NCI-H1092 (cell line): ENCODE data around the gene MYCL.
"Not testable (repeated sequence)": the region's sequence is repeated elsewhere in the genome, so short reads cannot be mapped to it uniquely, and the experiment has no call there.

ENCODE experiments used
- DNase-seq: peaks from one replicate; lab custom pipeline; 2025; lab: John Stamatoyannopoulos, UW

The MYCL gene

DNA sequence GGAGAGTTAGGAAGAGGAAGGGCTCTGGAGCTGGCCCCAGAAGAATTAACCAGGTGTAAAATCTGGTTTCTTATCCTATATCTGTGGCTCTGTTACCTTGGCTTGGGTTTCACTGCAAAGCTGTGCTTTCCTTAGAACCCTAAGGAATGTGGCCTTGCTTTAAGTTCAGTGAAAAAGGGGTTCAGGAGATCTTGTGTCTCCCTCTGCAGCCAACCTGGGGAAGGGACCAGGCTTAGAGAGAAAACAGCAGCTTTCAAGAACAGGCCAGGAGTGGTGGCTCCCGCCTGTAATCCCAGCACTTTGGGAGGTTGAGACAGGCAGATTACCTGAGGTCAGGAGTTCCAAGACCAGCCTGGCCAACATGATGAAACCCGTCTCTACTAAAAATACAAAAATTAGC, 16.1 kb upstream of the MYCL start:
- no peak for DNase-seq

- no peak for DNase-seq
Measured at GRCh38 chr1:39915499-39916129, 13.9 kb upstream of the MYCL start.

DNA sequence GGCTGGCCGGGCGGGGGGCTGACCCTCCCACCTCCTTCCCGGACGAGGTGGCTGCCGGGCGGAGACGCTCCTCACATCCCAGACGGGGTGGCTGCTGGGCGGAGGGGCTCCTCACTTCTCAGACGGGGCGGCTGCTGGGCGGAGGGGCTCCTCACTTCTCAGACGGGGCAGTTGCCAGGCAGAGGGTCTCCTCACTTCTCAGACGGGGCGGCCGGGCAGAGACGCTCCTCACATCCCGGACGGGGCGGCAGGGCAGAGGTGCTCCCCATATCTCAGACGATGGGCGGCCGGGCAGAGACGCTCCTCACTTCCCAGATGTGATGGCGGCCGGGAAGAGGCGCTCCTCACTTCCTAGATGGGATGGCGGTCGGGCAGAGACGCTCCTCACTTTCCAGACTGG, 11.4 kb upstream of the MYCL start:
- not testable (repeated sequence) for DNase-seq

- no peak for DNase-seq
Measured at GRCh38 chr1:39910263-39910662, 8.5 kb upstream of the MYCL start.

GRCh38 chr1:39908534-39908933, 6.8 kb upstream of the MYCL start:
- DNase-seq, result no peak

GRCh38 chr1:39907528-39908453, 6.1 kb upstream of the MYCL start:
- DNase-seq, result no peak

DNA sequence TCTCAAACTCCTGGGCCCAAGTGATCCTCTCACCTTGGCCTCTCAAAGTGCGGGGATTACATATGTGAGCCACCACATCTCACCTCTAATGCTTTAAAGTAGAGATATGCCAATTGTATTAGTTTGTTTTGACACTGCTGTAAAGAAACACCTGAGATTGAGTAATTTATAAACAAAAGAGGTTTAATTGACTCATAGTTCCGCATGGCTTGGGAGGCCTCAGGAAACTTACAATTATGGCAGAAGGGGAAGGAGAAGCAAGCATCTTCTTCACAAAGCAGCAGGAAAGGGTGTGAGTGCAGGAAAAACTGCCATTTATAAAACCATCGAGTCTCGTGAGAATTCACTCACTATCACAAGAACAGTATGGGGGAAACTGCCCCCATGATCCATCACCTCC, 3.5 kb upstream of the MYCL start:
- no peak for DNase-seq

DNA sequence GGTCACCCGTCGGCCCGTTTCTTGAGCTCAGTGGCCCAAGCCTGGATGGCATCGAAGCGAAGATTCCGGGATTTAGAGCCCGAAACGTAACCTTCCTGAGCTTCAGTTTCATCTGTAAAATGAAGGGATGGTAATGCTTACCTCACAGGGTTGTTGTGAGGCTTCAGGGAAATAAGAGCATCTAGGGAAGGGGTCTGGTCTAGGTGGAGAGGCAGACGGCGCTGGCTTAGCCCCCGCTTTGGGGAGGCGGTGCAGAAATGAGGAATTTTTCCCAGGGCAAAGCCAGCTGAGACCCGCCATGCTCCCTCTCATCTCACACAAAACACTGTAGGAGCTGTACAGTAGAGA, 717 bp upstream of the MYCL start:
- no peak for DNase-seq

DNA sequence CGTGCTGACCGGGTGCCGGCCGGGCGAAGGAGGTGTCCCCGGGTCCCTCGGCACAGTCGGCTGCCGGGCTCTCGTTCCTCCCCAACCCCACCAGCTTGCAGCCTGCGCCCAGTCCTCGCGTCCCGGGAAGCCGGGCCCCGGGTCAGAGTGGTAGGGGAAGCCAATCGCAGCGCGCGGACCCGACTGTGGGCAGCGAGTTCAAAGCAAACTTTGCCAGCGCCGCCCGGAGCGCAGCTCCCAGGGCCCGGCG, 328 bp downstream of the MYCL start:
- no peak for DNase-seq

GRCh38 chr1:39900662-39901463, 854 bp downstream of the MYCL start:
- DNase-seq, result no peak

DNA sequence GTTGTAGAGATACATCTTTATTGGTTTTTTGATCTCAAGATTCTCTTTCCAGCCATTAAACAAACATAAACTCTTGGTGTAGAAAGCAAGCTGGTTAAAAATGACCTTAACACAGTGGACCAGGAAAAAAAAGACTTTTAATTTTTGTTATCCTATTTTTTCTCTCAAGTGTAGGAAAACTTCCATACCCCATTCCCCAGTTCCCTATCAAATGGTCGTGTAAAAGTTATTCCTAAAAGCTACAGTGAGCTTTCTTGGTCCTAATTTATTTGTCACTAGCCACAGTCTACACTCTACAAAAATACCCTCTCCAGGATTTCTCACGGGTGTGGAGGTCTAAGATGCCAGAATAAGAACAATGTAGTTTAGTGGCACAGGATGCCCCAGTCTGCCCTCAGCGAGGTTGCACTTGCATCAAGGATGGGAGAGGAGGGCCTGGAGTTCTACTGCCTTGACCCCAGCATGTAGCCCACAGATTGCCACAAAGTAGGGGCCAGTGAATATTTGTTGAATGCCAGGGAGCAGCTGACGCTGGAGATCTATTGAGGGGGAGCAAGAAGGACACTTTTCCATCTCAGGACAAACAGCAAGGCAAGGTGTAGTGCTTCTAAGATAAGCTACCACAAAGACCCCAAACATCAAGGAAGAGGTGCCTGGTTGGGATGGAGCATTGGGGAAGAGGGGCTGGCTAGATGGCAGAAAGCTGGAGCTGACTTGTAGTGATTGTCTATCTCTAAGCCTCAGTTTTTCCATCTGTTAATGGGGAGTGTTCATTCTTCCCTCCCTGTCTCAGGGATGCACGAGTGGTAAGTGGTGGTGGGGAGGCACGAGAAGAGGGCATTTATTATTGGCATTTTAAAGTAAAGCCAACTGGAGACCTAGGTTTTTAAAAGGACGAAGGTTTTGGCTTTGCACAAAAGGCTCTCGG, 1.8 kb downstream of the MYCL start:
- no peak for DNase-seq

- no peak for DNase-seq
Measured at GRCh38 chr1:39898648-39899603, 2.8 kb downstream of the MYCL start.

DNA sequence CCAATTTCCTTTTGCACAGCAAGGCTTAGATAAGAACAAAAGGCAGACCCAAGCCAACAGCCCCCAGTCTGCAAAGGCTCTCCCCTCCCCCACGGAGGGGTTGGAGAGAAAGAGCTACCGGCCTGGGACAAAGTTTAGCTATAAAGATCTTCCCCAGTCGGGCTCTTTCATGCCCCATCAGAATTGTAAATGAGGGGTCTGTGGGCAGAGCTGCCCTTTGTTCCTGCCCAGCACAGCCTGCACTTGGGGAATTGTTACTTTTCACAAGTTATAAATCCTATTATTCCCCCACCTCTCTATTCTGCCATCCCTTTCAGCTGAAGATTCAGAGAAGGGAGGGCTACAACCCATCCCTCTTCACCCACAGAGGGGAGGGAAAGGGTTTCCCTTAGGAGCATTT, 3.5 kb downstream of the MYCL start:
- DNase-seq, result no peak

DNA sequence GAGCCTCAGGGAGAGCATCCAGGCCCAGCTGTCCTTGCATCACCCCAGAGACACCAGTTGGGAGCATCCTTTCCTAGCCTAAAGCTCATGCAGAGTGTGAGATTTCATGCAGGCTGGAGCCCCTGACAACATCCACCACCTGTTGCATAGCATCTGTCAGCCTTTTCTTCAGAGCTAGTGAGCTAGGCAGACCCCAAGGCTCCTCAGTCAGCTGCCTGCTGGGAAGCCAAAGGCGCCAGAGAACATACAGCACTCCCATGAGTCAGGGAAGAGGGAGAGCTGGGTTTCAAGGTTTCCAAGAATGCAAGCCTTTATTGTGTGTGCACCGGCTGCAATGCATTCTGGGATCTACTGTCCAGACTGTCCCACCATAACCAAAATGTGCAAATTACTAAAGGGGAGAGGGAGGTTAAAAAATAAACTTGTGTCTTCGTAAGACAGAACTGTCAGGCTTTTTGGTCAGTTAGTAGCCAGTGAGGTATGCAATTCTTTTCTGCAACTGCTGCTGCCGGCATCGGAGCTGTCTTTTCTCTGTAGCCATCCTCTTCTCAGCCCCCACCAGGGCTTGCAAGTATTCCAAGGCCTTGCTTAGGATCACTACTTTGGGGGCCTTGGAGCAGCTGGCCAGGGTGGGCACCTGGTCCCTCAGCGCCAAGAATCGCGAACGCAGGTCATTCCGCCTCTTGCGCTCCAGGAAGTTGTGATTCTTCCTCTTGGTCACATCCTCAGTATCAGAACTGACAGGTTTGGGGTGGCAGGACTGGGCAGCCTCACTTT, 4.6 kb downstream of the MYCL start:
- no peak for DNase-seq

- no peak for DNase-seq
Measured at GRCh38 chr1:39895731-39896480, 5.8 kb downstream of the MYCL start.

DNA sequence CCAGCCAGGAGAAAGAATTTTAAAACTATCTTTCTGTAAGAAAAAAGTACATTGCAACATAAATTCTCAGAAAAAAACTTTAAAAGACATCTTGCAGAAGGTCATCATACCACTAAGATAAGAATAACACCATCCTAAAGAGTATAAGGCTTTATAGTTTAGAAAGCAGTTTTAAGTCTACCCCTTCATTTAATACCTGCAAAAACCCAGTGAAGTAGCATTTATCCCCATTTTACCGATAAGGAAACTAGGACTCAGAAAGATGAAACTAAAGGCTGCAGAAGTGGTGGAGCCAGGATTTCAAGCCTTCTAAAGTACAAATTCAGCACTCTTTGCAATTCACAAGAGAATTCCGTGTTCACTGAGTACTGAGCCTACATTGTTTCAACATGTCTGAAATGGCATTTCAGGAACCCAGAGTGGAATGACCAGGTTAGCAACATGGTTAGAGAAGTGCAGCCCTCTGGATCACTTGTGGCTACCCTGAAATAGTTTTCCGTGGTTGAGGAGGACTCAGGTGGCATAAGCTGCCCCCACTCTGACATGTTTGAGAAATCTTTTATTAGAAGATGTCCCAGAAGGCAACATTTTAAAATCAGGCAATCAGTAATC, 6.7 kb downstream of the MYCL start:
- DNase-seq, result no peak

- DNase-seq, result no peak
Measured at GRCh38 chr1:39892601-39893595, 8.8 kb downstream of the MYCL start.

- no peak for DNase-seq
Measured at GRCh38 chr1:39890880-39891279, 10.8 kb downstream of the MYCL start.
